Gastroesophageal sphincter (tissue), 4 donors: ENCODE data around the gene TOM1L2. TPM values are rescaled to one million over a fixed set of nuclear protein-coding genes. Genes with fewer than 3 reads are reported as not detected.
A peak's percentile ranks its signal among the peaks of the same experiment; 100 is the strongest.

Experiments used
- ATAC-seq: fragments of 150-250 bp; one replicate; pipeline ENCODE4 v1.9.1; 2016; ENCODE audit warnings: mild to moderate bottlenecking, moderate library complexity
- H3K27ac ChIP-seq, 4 donors: fragments of 200-600 bp; sonication (generic) in 3 of 4; 1 replicate in 3 of 4; 2 replicates in 1 of 4; pipeline ENCODE4 v1.5.1; 2016 to 2019
- H3K27me3 ChIP-seq: fragments of 200-600 bp; sonication (generic); one replicate; pipeline ENCODE4 v1.5.1; 2019
- H3K36me3 ChIP-seq, 2 donors: fragments of 200-600 bp; sonication (generic); one replicate each; pipeline ENCODE4 v1.5.1; 2019; ENCODE audit warnings: control low read depth in 1 of 2
- H3K4me1 ChIP-seq, 3 donors: fragments of 200-600 bp; sonication (generic); 1 replicate in 2 of 3; 2 replicates in 1 of 3; pipeline ENCODE4 v1.5.1; 2016 to 2019; ENCODE audit warnings: control low read depth in 2 of 3
- H3K4me3 ChIP-seq, 2 donors: fragments of 200-600 bp; sonication (generic); one replicate each; pipeline ENCODE4 v1.5.1; 2019; ENCODE audit warnings: mild to moderate bottlenecking in 1 of 2, moderate library complexity in 1 of 2
- H3K9me3 ChIP-seq, 3 donors: fragments of 200-600 bp; sonication (generic); one replicate each; pipeline ENCODE4 v1.5.1; 2017 to 2019; ENCODE audit warnings: control low read depth in 2 of 3
- EP300 ChIP-seq: sonication (generic); formaldehyde crosslinking; IDR thresholded peaks from one replicate; pipeline ENCODE4 v1.6.1; 2017; ENCODE audit warnings: antibody characterized with exemption, mild to moderate bottlenecking
- POLR2A ChIP-seq, 2 donors: fragments of 450-650 bp; IDR thresholded peaks; one replicate each; pipeline ENCODE4 v1.6.1; 2017; ENCODE audit warnings: antibody characterized with exemption in 2 of 2, mild to moderate bottlenecking in 2 of 2, moderate library complexity in 1 of 2
- POLR2AphosphoS5 ChIP-seq: sonication (generic); formaldehyde crosslinking; IDR thresholded peaks from one replicate; pipeline ENCODE4 v1.6.1; 2017; ENCODE audit warnings: antibody characterized with exemption
- WGBS, 2 donors: methylation state at CpG; one replicate each; pipeline ENCODE4 v1.1.5; 2018; ENCODE audit warnings: low coverage in 1 of 2; 5-methylcytosine and 5-hydroxymethylcytosine counted together
- total RNA-seq, 4 donors: library from RNA; depleted of rRNA; stranded (reverse); fragments of >200 nt; gene quantifications; one replicate each; pipeline ENCODE4 v1.1.0, GENCODE V29; 2016
- TF ChIP-seq, protein P1 (sequence below), 4 experiments: fragments of 200-600 bp in 2 of 4; fragments of 450-650 bp in 2 of 4; sonication (generic) in 1 of 4; IDR thresholded peaks; one replicate each; pipeline ENCODE4 v1.5.1; 2017 to 2019; ENCODE audit warnings: antibody characterized with exemption in 4 of 4, mild to moderate bottlenecking in 2 of 4, moderate library complexity in 2 of 4

TOM1L2 gene
- total RNA-seq, 4 donors from 2014 or later = 49.6 to 88.9 (median 74.8) TPM

DNA sequence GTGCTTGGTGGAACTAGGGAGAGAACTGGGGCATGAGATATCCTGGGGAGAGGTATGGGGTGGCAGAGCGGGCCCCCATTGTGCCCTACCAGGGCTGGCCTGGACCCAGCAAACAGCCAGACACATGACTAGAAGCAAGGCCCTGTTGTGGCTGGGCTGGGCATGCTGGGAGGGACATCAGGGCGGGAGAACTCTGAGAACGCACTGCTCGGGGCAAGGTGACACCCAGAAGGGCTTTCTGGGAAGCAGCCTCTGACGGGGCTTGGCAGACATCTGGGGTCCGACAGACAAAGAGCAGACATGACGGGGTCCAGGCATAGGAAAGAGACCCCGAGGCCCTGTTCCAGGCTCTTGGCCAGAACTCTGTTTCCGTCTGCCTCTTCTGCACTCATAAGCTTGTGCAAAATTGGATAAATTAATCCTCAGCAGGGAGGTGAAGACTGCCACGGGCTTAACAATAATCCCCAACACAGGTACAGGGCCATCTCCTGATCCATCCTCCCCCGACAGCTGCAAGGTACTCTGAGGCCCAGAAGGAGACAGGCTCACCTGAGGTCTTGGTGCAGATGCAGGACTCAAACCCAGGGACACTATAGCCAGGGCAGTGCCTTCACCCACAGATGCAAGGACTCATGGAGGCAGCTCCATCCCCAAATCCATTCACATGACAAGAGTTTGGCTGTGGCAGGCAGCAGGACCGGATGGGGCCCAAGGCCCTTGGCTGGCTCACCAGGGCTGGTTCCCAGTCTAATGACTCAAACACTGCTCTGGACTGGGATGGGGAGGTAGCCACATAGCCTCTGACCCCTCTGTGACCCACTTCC lies 140.8 kb downstream of the TOM1L2 start:
- no peak for TF ChIP-seq EP300
- TF ChIP-seq POLR2A (IDR thresholded peaks at IDR 0.05) = no peak
- no peak for TF ChIP-seq POLR2AphosphoS5
- TF ChIP-seq, protein P1, sequence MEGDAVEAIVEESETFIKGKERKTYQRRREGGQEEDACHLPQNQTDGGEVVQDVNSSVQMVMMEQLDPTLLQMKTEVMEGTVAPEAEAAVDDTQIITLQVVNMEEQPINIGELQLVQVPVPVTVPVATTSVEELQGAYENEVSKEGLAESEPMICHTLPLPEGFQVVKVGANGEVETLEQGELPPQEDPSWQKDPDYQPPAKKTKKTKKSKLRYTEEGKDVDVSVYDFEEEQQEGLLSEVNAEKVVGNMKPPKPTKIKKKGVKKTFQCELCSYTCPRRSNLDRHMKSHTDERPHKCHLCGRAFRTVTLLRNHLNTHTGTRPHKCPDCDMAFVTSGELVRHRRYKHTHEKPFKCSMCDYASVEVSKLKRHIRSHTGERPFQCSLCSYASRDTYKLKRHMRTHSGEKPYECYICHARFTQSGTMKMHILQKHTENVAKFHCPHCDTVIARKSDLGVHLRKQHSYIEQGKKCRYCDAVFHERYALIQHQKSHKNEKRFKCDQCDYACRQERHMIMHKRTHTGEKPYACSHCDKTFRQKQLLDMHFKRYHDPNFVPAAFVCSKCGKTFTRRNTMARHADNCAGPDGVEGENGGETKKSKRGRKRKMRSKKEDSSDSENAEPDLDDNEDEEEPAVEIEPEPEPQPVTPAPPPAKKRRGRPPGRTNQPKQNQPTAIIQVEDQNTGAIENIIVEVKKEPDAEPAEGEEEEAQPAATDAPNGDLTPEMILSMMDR (IDR thresholded peaks at IDR 0.05) = no peak
- Histone ChIP-seq H3K36me3 (peaks cover 0 to 17% of the 10 kb centered on the region in 2 donors), H3K4me3 (no peak overlapping the region), H3K27ac (peak overlapping the region in 3 of 4 donors; percentile 38 to 66 (median 62)), H3K4me1 (peaks cover 0 to 84% (median 21%) of the 10 kb centered on the region in 3 donors), H3K27me3 (no peaks in the 10 kb centered on the region), H3K9me3 (no peaks in the 10 kb centered on the region)
- 20% methylated on average over 1 of the region's 12 CpGs; no CpG with 5 or more reads in 1 of the 2 donors for WGBS, 2 donors
- ATAC-seq = no peak

DNA sequence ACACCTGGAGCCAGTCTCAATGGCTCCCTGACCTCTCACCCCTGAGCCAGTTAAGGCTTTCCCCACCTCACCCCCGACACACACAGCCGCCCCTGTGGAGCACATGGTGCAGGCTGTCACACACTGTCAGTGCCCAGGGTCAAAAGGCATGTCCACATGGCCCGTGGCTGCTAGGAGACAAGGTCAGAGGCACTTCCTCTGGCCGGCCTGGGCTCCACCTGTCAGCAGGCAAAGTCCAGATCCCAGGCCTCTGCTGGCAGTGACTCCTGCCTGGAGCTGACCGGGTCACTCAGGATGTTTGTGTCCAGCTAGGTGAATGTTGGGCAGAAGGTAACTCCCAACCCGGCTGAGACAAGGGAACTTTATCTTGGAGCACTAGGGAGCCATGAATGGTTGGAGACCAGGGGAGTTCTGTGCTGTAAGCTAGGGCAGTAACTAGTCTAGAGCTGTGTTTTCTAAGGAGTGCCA lies 141.4 kb downstream of the TOM1L2 start:
- 100% methylated on average over 1 of the region's 6 CpGs; no CpG with 5 or more reads in 1 of the 2 donors for WGBS, 2 donors
- no peak for TF ChIP-seq EP300
- TF ChIP-seq, protein P1 (IDR thresholded peaks at IDR 0.05) = no peak
- no peak for TF ChIP-seq POLR2A (IDR thresholded peaks at IDR 0.05)
- TF ChIP-seq POLR2AphosphoS5 = no peak
- ATAC-seq = no peak

DNA sequence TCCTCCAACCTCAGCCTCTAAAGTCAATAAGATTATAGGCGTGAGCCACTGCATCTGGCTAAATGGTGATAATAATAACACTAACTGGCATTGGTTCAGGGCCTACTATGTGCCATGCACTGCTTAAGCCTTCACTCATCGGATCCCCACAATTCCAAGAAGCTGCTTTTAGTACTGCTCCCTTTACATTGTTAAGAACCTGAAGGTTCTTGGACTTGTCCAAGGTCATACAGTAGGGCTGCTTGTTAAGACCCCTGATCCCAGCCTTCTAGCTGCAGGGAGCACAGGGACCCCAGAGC lies 142.0 kb downstream of the TOM1L2 start:
- no peak for TF ChIP-seq POLR2AphosphoS5
- Histone ChIP-seq H3K27ac (peak overlapping the region in 1 of 4 donors; percentile 66), H3K4me3 (no peak overlapping the region), H3K4me1 (peaks cover 1 to 88% (median 21%) of the 10 kb centered on the region in 3 donors), H3K36me3 (peaks cover 0 to 17% of the 10 kb centered on the region in 2 donors), H3K9me3 (no peaks in the 10 kb centered on the region), H3K27me3 (no peaks in the 10 kb centered on the region)
- 83 to 100% methylated on average over 2 of the region's 2 CpGs for WGBS, 2 donors
- no peak for ATAC-seq

More for the DNA sequence above, 141.4 kb downstream of the TOM1L2 start:
- Histone ChIP-seq H3K27ac (peak overlapping the region in 3 of 4 donors; percentile 38 to 66 (median 62)), H3K4me3 (no peak overlapping the region), H3K4me1 (peaks cover 0 to 88% (median 21%) of the 10 kb centered on the region in 3 donors), H3K9me3 (no peaks in the 10 kb centered on the region), H3K27me3 (no peaks in the 10 kb centered on the region), H3K36me3 (peaks cover 0 to 17% of the 10 kb centered on the region in 2 donors)

DNA sequence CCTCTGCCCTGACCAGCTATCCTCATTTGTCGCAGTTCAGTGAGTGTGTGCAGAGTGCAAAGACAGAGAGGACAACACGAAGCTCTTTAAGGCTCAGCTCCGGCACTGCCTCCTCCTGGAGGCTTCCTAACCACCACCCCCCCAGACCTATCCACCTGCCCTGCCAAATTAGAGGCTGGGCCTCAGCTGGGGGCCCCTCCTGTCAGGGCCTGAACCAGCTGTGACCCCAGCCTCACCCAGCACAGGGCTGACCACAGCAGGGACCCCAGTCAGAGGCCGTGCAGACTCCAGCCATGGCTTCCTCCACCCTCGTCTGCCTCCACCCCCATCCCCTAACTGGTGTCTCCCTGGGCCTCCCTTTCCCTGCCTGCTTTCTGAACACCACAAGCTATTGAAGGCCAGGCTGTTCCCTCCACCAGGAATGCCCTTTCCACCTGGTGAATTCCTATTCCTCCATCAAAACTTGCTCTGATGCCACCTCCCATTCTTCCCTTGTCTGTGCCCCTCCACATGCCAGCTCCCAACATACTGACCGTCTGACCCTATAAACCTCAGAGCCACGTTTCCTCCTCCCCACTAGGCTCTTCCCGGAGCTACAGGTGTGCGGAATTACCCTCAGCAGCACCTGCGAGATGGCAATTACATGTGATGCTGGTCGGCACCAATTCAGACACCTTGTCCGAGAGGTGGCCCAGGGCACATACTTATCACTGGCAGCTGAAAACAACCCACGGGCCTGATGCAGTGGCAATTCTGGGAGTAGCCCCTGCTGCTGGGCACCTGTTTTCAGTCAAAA lies 144.2 kb downstream of the TOM1L2 start:
- Histone ChIP-seq H3K4me3 (no peak overlapping the region), H3K9me3 (no peaks in the 10 kb centered on the region), H3K27me3 (no peaks in the 10 kb centered on the region), H3K36me3 (peaks cover 0 to 17% of the 10 kb centered on the region in 2 donors), H3K4me1 (peaks cover 9 to 90% (median 35%) of the 10 kb centered on the region in 3 donors), H3K27ac (peak overlapping the region in 2 of 4 donors; percentile 26 to 84)
- WGBS, 2 donors = 63 to 87% methylated on average over 5 of the region's 13 CpGs
- no peak for ATAC-seq
- TF ChIP-seq POLR2AphosphoS5 = no peak
- TF ChIP-seq POLR2A (IDR thresholded peaks at IDR 0.05) = no peak
- TF ChIP-seq, protein P1 (IDR thresholded peaks at IDR 0.05) = no peak
- no peak for TF ChIP-seq EP300
